Calu3 (cell line): ENCODE results near the gene LRRFIP1. TPM values are rescaled to one million over a fixed set of nuclear protein-coding genes. Genes with fewer than 3 reads are reported as not detected.
A peak's percentile ranks its signal among the peaks of the same experiment; 100 is the strongest.

ENCODE experiments used
- BruUV-seq: library from RNA; stranded (reverse); fragments of 400-500 nt; replicated peaks from 2 replicates; lab custom pipeline; 2021; lab: Mats Ljungman, UMichigan
- CTCF ChIA-PET: fragments of 300-600 bp; sonication (Branson Sonifier 250); formaldehyde crosslinking; loops from one replicate; lab custom pipeline; 2022; ENCODE audit warnings: antibody characterized with exemption; lab: Charles Lee
- DNase-seq: peaks from one replicate; pipeline ENCODE4 v3.0.0; 2022
- H3K27ac Mint-ChIP-seq: one replicate; pipeline ENCODE4 v1.8.0; 2022; ENCODE audit warnings: mixed read lengths; ENCODE audit not compliant: unreplicated experiment
- H3K27me3 Mint-ChIP-seq: one replicate; pipeline ENCODE4 v1.8.0; 2022; ENCODE audit warnings: mixed read lengths; ENCODE audit not compliant: unreplicated experiment
- H3K36me3 Mint-ChIP-seq: one replicate; pipeline ENCODE4 v1.8.0; 2022; ENCODE audit warnings: mild to moderate bottlenecking, moderate library complexity, mixed read lengths; ENCODE audit not compliant: insufficient read depth, unreplicated experiment
- H3K4me1 Mint-ChIP-seq: one replicate; pipeline ENCODE4 v1.8.0; 2022; ENCODE audit warnings: mild to moderate bottlenecking, low read depth, mixed read lengths; ENCODE audit not compliant: unreplicated experiment
- H3K4me3 Mint-ChIP-seq: one replicate; pipeline ENCODE4 v1.8.0; 2022; ENCODE audit warnings: mild to moderate bottlenecking, low read depth, moderate library complexity, mixed read lengths; ENCODE audit not compliant: unreplicated experiment
- H3K9me3 Mint-ChIP-seq: one replicate; pipeline ENCODE4 v1.8.0; 2022; ENCODE audit warnings: low read depth, mixed read lengths; ENCODE audit not compliant: unreplicated experiment
- CTCF ChIP-seq: fragments of 200-600 bp; IDR thresholded peaks from one replicate; pipeline ENCODE4 v1.8.0; 2022; ENCODE audit warnings: antibody characterized with exemption; ENCODE audit not compliant: unreplicated experiment
- intact Hi-C: fragments of 100-400 bp; cut with micrococcal nuclease; formaldehyde crosslinking; loops from one replicate; pipeline ENCODE4 v1.10.0; 2022; ENCODE audit not compliant: unreplicated experiment
- total RNA-seq: library from RNA; stranded (reverse); gene quantifications from 2 replicates; pipeline ENCODE4 v1.2.3, GENCODE V29; 2022

The LRRFIP1 gene
- total RNA-seq, 1 experiment from 2014 or later, result 161 TPM

DNA sequence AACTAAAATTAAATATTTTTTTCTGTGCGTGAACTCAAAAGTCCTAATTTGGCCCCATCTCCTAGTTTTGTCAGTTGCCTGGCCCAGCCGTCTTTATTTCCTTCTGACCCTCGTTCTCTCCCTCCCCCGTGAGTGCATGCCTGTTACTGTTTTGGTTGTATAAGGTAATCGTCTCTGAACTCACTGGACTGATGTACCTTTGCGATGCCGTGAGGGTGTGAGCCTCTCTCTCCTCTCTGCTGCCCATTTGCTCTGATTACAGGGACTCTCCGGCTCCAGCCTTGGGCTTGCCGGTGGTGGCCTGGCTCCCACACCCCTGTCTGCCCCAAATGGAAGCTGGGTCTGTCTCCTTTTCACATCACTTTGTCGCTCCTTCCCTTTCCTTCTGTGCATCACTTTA, 104.7 kb downstream of the LRRFIP1 start:
- intact Hi-C loops, result no loop called here
- Mint-ChIP-seq H3K27ac (peak overlapping the region; percentile 74), H3K4me1 (peaks cover 58% of the 10 kb centered on the region), H3K27me3 (no peaks in the 10 kb centered on the region), H3K36me3 (peaks cover 72% of the 10 kb centered on the region), H3K4me3 (peak overlapping the region; percentile 60), H3K9me3 (no peaks in the 10 kb centered on the region)
- no peak for DNase-seq
- no peak for TF ChIP-seq CTCF
- BruUV-seq, result no TSS peak
- CTCF ChIA-PET, result interaction anchor here (0.8 to 1.8 kb wide), 4 partner anchors 13 to 46 kb away, joined by 3 to 5 read pairs (median 4); no protein-coding TSS in a partner anchor

GRCh38 chr2:237732790-237733381, 105.5 kb downstream of the LRRFIP1 start:
- BruUV-seq, result no TSS peak
- H3K4me1 Mint-ChIP-seq, result peaks cover 58% of the 10 kb centered on the region
- TF ChIP-seq CTCF, result no peak
- peak overlapping the region; percentile 74 for H3K27ac Mint-ChIP-seq
- CTCF ChIA-PET, result interaction anchor here (1.8 kb wide), 1 partner anchor 46 kb away, joined by 5 read pairs; no protein-coding TSS in a partner anchor
- H3K9me3 Mint-ChIP-seq, result no peaks in the 10 kb centered on the region
- DNase-seq, result no peak
- peaks cover 70% of the 10 kb centered on the region for H3K36me3 Mint-ChIP-seq
- intact Hi-C loops, result no loop called here
- no peaks in the 10 kb centered on the region for H3K27me3 Mint-ChIP-seq
- H3K4me3 Mint-ChIP-seq, result peak overlapping the region; percentile 60

- Mint-ChIP-seq H3K27ac (no peak overlapping the region), H3K4me1 (peaks cover 53% of the 10 kb centered on the region), H3K4me3 (no peak overlapping the region), H3K9me3 (no peaks in the 10 kb centered on the region), H3K36me3 (peaks cover 72% of the 10 kb centered on the region), H3K27me3 (no peaks in the 10 kb centered on the region)
- intact Hi-C loops, result no loop called here
- CTCF ChIA-PET, result interaction anchor here (0.6 to 1.8 kb wide), 2 partner anchors 47 to 404 kb away, joined by 5 read pairs; no protein-coding TSS in a partner anchor
- DNase-seq, result no peak
- TF ChIP-seq CTCF, result no peak
- BruUV-seq, result no TSS peak
Measured at GRCh38 chr2:237733677-237734300, 106.4 kb downstream of the LRRFIP1 start.

- H3K9me3 Mint-ChIP-seq, result no peaks in the 10 kb centered on the region
- TF ChIP-seq CTCF, result no peak
- intact Hi-C loops, result no loop called here
- no peak overlapping the region for H3K4me3 Mint-ChIP-seq
- CTCF ChIA-PET, result interaction anchor here (0.5 kb wide), 1 partner anchor 203 kb away, joined by 5 read pairs; no protein-coding TSS in a partner anchor
- H3K27me3 Mint-ChIP-seq, result no peaks in the 10 kb centered on the region
- H3K27ac Mint-ChIP-seq, result no peak overlapping the region
- no TSS peak for BruUV-seq
- peaks cover 45% of the 10 kb centered on the region for H3K4me1 Mint-ChIP-seq
- peaks cover 83% of the 10 kb centered on the region for H3K36me3 Mint-ChIP-seq
- no peak for DNase-seq
Measured at GRCh38 chr2:237734905-237735623, 107.7 kb downstream of the LRRFIP1 start.
